NCI-H446 (cell line): Measurements from ENCODE around the gene STX18.

ENCODE experiments used
- DNase-seq, 2 experiments: peaks; one replicate each; lab custom pipeline; 2025; lab: John Stamatoyannopoulos, UW

STX18 gene

GRCh38 chr4:4418676-4419390 lies 123.0 kb downstream of the STX18 start:
- DNase-seq = no peak

- no peak for DNase-seq
Observed at GRCh38 chr4:4417886-4418285, 124.0 kb downstream of the STX18 start.

GRCh38 chr4:4416981-4417380 lies 124.9 kb downstream of the STX18 start:
- DNase-seq = no peak

- no peak for DNase-seq
Observed at GRCh38 chr4:4415806-4416805, 125.7 kb downstream of the STX18 start.

- no peak for DNase-seq
Observed at GRCh38 chr4:4415107-4415805, 126.6 kb downstream of the STX18 start.

- no peak for DNase-seq
Observed at GRCh38 chr4:4413806-4414205, 128.0 kb downstream of the STX18 start.

GRCh38 chr4:4413373-4413725 lies 128.5 kb downstream of the STX18 start:
- DNase-seq = no peak

GRCh38 chr4:4412641-4413372 lies 129.0 kb downstream of the STX18 start:
- DNase-seq = no peak

- no peak for DNase-seq
Observed at GRCh38 chr4:4411906-4412305, 129.9 kb downstream of the STX18 start.

GRCh38 chr4:4410271-4410670 lies 131.6 kb downstream of the STX18 start:
- DNase-seq = no peak

GRCh38 chr4:4409416-4410115 lies 132.3 kb downstream of the STX18 start:
- no peak for DNase-seq

- DNase-seq = no peak
Observed at GRCh38 chr4:4408576-4409335, 133.1 kb downstream of the STX18 start.

GRCh38 chr4:4408132-4408523 lies 133.7 kb downstream of the STX18 start:
- no peak for DNase-seq

- DNase-seq = no peak
Observed at GRCh38 chr4:4407299-4408131, 134.3 kb downstream of the STX18 start.

GRCh38 chr4:4406455-4407298 lies 135.2 kb downstream of the STX18 start:
- DNase-seq = no peak

GRCh38 chr4:4405358-4405962 lies 136.4 kb downstream of the STX18 start:
- DNase-seq = no peak

GRCh38 chr4:4402966-4403365 lies 138.9 kb downstream of the STX18 start:
- DNase-seq = no peak

- DNase-seq = no peak
Observed at GRCh38 chr4:4401036-4401435, 140.8 kb downstream of the STX18 start.
